ENCODE results near the gene ASIC4.

GRCh38 chr2:219566640-219567039 lies 52.4 kb downstream of the ASIC4 start:
- TF ChIP-seq, protein P1, sequence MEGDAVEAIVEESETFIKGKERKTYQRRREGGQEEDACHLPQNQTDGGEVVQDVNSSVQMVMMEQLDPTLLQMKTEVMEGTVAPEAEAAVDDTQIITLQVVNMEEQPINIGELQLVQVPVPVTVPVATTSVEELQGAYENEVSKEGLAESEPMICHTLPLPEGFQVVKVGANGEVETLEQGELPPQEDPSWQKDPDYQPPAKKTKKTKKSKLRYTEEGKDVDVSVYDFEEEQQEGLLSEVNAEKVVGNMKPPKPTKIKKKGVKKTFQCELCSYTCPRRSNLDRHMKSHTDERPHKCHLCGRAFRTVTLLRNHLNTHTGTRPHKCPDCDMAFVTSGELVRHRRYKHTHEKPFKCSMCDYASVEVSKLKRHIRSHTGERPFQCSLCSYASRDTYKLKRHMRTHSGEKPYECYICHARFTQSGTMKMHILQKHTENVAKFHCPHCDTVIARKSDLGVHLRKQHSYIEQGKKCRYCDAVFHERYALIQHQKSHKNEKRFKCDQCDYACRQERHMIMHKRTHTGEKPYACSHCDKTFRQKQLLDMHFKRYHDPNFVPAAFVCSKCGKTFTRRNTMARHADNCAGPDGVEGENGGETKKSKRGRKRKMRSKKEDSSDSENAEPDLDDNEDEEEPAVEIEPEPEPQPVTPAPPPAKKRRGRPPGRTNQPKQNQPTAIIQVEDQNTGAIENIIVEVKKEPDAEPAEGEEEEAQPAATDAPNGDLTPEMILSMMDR (IDR thresholded peaks at IDR 0.05) = no peak
- TF ChIP-seq POLR2A (IDR thresholded peaks at IDR 0.05) = no peak

Measured in body of pancreas (tissue), 4 donors.